HG03159 (cell line): ENCODE results near the gene ARAP2.
A peak's percentile ranks its signal among the peaks of the same experiment; 100 is the strongest.

Source experiments
- ATAC-seq: cut with Tn5 transposase; IDR thresholded peaks from one replicate; pipeline ENCODE4 v1.9.1; 2021; ENCODE audit warnings: mild to moderate bottlenecking, moderate library complexity; ENCODE audit not compliant: unreplicated experiment

ARAP2 gene

DNA sequence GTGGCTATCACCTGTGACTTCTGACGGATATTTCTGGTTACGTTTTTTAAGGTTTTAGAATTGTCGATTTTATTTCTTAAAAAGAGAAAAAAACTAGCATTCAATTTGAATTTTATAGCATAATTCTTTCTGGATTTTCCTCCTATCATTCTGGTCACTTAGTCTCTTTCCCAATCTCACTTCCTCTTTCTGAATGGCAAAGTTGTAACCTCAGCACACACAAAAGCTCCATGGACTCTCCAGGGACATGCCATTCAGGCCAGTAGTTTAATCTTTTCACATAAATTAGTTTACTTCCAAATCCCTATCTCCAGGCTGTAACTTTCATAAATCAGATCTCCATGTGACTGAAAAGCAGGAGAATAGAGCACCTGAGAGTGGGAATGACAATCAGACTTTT, 110.7 kb downstream of the ARAP2 start:
- ATAC-seq = no peak

DNA sequence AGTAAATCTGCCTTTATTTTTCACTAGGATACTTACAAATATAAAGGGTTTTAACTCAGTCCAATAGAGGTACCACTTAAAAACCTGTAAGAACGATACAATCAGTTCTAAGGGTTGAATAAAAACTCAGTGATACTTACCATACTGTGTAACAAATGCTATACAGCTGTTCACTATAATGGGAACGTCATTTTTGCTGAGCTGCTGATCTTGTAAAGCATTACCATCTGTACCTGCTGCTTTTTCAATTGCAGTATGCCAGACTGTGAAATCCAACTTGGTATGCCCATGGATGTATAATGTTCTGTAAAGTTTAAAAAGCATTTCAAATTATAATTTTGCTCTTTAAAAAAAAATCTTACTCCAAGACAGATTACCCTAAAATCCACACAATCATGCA, 111.2 kb downstream of the ARAP2 start:
- ATAC-seq = no peak

DNA sequence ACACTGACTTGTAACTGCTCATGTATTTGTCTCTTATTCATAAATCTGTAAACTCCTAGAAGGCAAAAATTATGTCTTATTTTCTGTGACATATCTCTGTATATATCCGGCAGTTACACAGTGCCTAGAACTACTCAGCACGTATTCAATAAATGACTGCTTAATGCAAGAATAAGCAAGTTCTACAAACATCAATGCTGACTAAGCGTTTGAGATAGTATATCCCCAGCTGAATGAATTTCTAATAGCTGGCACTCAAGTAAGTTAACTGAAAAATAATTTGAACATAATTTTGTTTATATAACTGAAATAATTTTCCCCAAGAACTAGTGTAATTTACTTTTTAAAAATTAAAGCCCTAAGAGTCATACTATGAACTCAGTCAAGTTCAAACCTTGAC, 113.7 kb downstream of the ARAP2 start:
- ATAC-seq = no peak

DNA sequence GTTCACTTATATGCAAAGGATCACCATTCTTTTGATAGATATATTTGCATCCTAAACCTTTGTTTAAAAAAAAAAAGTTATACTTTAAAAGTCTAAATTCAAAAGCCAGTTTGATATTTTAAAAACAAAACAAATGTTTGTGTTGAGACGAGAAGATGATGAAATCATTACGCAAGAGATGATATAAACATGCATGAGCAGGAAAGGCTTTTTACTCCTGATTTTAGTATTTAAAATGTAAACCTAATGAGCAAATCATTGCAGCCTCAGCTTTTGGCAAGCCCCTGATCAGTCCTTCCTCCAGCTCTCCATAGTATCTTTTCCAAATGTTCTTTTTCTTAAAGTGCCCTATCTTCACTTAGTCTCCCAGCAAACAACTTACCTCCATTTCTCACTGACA, 115.6 kb downstream of the ARAP2 start:
- no peak for ATAC-seq

DNA sequence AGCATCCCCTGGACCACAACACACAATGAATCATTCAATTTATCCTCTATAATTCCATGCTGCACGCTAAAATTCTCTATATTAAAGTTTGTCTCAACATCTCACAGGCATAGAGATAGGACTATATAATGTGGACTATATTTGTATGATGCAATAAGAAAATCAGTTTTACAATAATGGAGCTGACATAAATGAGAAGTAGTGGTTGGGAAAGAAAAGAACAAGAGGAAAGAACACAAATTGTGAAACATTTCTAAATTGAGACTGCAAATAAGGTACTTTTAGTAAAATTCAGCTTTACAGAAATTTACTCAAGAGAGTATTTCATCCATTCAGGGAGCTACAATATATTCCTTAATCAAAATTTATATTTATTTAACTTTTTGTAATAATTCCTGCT, 120.4 kb downstream of the ARAP2 start:
- ATAC-seq = no peak

DNA sequence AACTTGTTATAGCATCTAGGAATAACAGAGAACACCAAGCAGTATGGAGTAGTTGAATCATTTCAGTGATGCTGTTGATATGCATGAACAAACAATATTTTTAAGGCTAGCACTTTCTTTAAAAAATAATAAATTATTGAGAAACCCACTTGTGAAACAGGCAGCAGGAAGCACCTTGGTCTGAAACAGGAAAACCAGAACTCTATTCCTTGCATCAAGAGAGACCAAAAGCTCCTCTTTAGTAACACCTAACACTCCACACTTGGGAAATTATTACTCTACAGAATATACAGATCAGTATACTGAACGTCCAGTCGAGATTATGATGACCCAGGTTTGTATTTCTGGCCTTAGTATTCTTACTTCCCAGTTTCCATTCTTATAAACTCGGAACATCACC, 129.0 kb downstream of the ARAP2 start:
- ATAC-seq = no peak

DNA sequence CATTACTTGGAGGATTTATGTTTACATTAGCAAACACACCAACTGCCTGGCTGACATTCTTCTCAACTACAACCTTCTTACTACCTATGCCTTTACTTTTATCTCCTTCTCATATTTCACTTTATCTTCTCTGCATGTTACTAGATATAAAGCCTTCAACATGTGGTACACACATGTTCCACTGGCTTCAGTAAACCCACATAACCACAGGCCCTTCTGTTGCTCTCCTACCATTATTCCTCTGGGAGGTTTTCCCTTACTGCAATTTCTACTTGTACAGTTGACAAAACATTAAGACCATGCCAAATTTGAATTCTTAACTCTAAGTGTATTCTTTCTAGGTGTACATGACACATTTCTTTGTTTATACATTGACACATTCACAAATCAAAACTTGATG, 133.1 kb downstream of the ARAP2 start:
- ATAC-seq = no peak

DNA sequence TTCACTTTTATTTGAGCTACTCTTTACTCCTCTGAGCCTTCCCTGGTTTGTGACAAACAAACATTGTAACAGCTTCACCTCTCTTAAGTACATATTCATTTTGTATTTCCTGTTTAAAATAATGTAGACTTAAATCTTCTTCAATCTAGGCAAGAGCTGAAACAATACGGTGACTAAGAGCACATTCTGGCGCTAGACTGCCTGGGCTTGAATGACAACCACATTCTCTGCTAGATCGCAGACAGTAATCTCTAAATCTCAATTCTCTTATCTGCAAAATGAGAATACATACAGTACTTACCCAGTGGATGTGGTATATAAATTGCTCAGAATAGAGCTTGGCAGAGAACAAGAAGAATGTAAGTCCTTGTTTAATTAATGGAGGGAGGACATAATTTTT, 144.8 kb downstream of the ARAP2 start:
- no peak for ATAC-seq

DNA sequence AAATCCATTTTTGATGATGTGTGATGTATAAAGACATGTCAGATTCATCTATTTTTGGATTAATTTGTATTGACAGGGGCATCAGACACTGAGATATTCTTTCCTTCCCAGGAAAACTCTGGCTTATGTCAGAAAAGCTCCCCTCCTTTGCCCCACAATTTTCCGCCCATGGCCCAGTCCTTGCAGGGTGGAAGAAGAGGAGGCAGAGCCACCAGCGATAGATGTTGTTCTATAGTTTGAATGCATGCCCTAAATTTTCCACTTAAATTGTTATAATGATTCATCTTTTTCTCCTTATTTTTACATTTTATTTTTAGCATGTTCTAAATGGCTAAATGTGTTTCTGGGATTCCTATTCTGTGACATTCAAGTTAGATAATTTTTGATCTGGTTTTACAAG, 149.3 kb downstream of the ARAP2 start:
- no peak for ATAC-seq

DNA sequence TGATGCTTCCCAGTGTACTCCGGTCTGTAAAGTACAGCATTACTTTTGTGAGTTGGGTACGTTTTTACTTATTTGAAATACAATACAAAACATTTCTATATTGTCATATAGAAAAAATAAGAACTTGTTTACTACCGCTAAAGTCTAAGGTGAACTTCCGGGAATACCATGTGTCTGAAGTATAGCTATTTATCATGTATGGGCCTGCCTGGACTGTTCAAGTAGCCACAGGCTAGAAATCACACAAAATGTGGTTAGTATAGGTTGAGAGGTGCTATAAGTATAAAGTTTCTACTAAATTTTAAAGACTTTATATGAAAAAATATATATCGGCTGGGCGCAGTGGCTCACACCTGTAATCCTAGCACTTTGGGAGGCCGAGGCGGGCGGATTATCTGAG, 152.3 kb downstream of the ARAP2 start:
- ATAC-seq = no peak

DNA sequence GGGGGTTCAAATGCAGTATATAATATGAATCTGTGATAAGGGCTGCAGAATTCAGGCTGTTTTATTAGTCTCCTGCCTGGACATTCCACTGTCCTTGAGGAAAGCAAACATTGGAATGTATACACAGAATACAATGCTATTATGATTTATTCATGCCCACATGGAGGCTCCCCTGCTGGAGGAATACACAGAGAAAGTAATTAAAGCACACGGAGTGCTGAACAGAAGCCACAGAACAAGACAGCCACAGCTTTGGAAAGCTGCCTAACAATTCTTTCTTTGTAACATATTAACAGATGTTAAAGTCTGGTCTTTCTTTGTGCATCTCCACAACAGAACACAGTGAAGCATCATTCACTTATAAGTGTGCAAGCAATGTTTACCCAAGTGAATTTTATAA, 155.8 kb downstream of the ARAP2 start:
- no peak for ATAC-seq

DNA sequence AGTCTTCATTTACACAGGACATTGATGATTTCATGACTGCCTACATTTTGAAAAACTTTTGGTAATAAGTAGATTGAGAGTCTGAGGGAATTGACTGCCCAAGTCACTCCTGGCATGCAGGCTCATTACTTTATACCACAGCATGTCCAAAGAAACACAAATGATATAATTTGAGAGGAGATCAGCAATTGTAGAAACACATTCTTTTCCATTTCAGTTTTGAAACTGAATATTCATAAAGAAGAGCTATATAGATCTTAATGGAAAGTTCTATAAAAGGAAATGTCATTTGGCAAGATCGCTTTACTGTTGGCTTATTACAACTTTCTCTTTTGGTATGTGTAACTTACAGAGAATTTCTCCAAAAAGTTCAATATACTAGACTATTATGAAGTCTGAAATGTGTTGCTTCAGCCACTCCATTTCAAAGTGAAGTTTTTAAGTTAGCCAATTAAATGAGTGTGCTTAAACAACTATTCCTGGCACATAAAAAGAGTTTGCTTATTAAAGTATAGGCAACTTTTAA, 158.0 kb downstream of the ARAP2 start:
- ATAC-seq = no peak

DNA sequence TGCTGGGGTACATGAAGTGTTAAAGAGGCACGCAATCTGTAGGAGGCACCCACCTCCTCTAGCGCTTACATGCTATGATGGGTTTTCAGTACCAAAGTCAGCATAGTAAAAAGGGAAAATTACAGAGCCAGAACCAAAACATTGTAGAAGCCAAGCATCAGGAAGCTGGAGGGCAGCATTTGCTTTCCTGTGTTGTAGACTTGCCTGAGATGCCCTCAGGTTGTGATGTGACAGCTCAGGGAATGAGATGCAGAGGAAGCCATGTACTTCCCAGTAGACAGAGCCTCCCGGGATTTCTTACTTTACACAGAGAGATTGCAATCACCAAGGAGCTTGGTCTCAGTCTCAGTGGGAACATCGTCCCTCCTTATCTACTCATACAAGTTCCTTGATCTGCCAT, 161.5 kb downstream of the ARAP2 start:
- no peak for ATAC-seq

DNA sequence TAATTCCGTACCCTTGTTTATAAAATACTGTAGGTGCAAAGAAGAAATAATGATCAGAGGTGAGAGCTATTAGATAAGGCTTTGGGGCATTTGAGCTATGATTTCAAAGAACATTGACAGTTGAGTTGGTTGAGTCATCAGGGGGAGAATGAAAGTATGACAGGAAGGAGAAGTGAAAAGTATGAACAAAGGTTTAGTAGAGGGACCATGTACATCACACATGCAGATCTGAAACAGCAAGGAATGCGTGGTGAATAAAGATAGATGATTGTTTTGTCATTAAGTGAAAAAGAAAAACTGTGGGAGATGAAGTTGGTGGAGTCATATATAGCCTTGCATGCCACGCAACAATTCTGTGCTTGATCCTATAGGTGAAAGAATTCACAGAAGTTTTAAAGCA, 163.1 kb downstream of the ARAP2 start:
- peak; percentile 97 for ATAC-seq

DNA sequence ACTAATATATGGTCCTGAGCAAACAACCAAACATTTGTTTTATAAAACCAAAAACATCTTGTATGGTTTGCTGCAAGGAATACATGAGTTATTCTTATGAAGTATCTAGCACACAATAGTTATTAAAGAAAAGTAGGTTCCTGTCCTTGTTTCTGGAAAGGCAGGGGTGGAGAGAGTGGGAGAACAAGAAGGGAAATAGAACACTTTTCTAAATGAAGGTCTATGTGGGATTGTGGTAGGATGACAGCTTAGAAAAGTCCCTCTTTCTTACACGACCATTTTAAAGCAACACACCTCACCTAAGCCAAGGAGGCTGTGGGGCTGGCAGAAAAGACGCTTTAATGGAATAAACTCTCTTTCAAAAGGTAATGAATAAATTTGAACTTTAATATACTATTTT, 164.6 kb downstream of the ARAP2 start:
- no peak for ATAC-seq

DNA sequence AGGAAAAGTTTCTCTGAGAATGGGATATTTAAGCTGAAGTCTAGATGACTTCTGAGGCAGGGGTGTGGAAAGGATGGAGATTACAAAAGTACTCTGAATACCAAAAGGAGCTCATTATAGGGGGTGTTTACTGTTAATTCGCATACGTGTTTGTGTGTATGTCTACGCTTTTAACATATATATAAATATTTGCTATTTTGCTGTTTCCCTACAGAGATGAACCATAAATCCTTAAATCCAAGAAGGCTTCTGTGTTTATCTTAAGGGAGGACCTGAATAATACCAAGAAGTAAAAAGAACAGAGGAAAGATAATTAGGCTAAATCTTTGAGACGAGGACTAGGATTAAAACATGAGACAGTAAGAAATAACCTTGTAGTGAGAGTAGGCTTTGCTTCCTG, 166.0 kb downstream of the ARAP2 start:
- ATAC-seq = no peak

DNA sequence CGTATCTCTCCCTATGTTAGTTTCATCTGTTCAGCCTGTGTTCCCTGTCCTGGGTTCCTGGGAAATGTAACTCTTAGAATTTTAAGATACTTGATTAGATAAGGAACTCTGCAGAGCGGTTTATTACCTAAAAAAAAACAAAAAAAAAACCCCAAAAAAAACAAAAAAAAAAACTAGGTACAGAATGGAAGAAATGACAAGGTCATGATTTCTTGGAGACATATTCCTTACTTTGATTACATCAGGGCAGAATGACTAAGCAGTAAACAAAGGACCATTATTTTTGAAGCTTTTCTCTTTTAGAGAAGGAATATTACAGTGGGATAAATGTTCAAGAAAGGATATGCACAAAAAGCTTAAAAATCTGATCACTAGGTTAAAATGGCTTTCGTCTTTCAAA, 171.8 kb downstream of the ARAP2 start:
- no peak for ATAC-seq

DNA sequence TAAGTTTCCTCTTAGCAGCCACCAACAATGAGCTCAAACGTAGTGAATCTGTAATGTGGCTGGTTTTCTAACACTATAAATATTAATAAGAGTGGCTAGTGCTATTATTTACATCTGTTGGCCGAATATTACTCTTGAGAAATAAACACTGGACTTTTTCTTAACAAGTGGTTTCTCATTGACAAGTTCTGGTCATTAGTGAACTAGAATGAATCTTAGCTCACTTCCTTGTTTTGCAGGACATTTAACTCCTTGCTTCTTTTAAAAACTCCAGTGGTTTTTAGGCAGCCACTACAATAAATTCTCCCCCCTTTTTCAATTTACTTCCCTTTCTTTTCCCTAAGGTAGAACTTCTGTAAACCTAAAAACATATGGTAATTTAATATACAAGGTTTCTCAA, 177.2 kb downstream of the ARAP2 start:
- no peak for ATAC-seq

DNA sequence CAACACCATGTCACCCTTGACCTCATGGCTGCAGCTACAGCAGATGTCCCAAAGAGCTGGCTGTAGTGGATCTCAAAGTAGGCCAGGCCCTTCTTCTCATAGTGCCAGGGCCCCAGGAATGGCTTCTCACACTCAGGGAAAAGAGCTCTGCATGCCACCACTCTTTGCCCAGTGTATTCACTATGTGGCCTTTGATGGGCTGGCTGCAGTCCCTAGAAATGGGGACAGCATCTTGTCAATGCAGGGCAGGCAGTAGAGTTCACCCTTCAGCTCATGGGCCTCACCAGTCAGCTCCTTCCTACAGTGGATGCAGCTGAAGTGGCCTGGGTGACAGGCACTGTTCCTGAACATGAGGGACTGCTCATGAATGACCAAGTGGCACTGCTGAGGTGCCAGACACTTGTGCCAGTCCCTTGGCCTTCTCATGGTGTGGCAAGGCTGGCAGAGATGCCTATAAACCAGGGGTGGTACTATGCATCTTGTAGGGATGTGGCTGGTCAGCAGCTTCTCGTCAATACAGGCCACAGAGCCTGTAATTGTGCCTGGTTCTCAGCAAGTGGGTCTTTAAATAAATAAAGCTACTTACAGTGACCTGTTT, 178.9 kb downstream of the ARAP2 start:
- ATAC-seq = no peak

DNA sequence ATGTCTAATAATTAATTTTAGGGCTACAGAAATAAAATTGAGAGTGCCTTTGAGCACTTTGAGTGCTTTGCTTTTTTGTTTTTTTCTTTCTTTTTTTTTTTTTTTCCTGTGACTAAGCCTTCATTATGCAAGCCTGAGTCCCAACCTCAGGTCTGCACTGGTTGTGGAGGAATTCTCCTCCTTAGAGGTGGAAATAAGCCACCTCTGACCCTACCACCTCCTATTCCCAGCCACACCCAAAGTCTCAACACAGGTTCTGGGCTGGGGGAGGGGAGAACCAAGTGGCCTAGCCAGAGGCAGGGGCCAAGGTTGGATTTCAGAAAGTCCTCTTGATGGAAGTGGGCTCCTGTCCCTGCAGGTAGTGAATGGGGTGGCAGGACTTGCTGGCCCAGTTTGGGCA, 180.2 kb downstream of the ARAP2 start:
- no peak for ATAC-seq

DNA sequence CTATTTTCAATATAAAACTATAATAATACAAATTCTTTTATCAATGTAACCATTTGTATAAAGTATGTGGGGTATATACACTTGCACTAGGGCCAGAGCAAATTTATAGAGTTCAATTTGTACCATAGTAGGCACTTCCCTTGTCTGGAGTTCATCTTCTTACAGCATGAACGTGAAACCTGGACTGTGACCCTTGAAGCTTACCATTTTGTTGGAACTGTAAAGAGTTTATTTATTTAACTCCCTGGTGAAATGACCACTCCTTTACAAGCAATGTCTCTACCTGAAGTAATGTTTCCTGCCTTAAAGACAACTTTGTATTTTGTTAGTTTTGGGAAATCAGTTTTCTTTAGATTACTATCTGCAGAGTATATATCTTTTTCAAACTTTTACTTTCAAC, 188.2 kb downstream of the ARAP2 start:
- no peak for ATAC-seq

DNA sequence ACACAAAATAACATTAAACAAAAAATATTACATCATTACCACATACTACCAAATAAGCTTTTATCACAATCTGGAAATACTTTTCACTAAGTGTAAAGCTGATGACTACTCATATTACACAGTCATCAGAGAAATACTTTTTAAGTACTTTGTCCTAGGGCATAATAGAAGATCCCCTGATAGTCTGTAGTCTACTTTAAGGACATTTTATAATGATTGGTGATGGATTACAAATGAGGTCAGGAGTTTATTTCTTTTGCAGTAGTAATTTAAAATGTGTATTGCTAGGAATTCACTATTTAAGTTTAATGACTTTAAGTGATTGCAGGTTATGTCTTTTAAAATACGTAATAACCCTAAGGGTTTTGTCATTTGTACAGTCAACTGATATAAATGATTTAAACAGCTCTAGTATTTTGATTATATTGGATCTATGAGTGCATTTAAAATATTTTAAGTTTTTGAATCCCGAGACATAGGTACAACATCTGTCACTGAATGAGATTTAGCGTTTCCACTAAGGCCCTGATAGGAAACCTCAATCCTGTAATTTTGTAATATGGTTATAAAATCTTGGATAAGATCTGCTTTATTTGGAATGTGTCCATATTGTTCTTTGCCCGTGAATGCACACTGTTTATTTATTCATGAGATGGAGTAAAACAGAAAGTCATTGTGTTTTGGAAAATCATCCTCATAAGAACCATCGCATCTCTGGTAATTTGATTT, 189.5 kb downstream of the ARAP2 start:
- ATAC-seq = no peak

DNA sequence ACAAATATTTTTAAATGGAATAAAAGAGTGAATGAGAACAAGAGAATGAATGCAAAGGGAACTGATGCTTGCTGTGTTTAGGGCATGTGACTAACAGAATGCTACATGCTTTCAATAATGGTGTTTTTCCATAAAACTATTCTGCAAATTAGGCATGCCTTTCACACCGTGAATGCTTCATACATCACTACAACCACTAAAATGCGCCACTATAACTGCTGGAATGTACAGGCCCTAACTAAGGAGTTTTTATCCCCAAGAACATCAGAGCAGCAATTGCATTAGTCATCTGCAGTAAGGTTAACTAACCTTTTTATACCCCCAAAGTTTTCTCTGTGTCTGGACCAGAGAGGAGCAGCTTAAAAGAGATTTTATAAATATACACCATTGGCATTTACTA, 190.4 kb downstream of the ARAP2 start:
- ATAC-seq = no peak
